GM19239 (cell line): ENCODE data around the gene GPX3.

ENCODE experiments used
- DNase-seq: peaks from one replicate; pipeline ENCODE4 v3.0.0; 2011; ENCODE audit warnings: low spot score; ENCODE audit not compliant: insufficient read length
- FAIRE-seq: peaks from 2 replicates; lab custom pipeline; 2011; peaks lifted over from hg19 to GRCh38; lab: Jason Lieb, UNC

Gene GPX3

DNA sequence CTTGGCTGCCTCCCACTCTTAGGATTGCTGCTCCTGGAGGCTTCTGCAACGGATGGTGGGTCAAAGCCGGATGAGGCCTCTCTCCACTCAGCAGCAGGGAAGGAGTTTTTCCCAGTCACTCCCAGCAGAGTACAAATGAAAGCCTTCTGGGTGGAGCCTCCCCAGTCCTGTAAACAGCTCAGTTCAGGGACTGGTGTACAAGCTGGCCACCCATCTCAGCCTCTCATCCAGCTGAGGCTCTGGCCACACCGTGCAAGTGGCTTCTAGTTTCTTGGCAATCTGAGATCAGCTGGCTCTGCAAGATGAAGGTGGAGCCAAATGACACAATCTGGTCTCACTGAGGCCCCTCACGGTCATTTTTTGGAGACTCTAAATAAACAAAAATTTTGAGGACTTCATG, 10.0 kb downstream of the GPX3 start:
- no peak for FAIRE-seq
- no peak for DNase-seq

DNA sequence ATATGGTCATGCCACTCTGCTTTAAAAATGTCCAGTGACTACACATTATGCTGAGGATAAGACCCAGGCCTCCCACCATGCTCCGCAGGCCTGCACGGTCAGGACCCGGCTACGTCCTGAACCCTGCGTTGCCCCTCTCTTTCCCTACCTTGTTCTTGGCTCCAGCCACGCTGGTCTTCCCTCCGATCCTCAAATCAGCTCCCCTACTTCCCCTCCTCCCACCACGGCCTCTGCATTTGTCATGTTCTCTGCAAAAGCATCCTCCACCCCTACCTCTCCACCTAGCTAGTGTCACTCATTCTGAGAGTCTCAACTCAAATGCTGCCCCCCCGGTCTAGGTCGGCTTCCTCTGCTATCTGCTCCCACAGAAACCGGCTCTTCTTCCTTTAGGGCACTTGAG, 11.2 kb downstream of the GPX3 start:
- DNase-seq, result no peak

DNA sequence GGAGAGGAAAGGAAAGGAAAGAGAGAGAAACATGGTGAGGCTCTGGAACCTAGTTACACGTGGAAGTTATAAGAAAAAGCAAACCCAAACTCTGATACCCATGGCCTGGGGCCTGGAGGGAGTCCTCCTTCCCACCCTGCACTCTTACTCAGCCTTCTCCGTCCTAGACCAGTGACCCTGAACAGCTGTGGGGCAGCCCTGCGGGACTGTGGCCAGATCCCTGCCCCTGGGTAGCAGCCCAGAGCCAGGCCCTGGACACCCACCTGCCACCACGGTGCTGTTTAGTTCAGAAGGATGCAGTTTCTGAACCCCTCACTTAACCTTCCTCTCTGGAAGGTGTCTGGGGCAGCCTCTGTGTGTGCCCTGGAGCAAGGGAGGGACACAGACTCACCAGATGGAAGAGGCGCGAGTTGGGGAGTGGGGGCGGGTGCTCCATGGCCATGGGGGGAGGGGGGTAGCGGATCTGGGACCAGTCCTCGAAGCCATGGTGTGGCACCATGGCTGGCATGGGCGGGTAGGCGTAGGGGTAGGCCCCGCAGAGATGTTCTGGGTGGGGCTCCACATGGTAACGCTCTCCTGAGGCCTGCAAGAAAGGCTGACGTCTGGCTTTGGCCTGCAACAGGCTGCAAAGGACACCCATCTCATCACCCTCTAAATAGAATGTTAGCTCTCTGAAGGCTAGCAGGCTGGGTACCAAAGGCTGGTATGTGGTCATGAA, 13.0 kb downstream of the GPX3 start:
- FAIRE-seq, result no peak
- DNase-seq, result no peak

More for the DNA sequence above, 11.2 kb downstream of the GPX3 start:
- no peak for FAIRE-seq

DNA sequence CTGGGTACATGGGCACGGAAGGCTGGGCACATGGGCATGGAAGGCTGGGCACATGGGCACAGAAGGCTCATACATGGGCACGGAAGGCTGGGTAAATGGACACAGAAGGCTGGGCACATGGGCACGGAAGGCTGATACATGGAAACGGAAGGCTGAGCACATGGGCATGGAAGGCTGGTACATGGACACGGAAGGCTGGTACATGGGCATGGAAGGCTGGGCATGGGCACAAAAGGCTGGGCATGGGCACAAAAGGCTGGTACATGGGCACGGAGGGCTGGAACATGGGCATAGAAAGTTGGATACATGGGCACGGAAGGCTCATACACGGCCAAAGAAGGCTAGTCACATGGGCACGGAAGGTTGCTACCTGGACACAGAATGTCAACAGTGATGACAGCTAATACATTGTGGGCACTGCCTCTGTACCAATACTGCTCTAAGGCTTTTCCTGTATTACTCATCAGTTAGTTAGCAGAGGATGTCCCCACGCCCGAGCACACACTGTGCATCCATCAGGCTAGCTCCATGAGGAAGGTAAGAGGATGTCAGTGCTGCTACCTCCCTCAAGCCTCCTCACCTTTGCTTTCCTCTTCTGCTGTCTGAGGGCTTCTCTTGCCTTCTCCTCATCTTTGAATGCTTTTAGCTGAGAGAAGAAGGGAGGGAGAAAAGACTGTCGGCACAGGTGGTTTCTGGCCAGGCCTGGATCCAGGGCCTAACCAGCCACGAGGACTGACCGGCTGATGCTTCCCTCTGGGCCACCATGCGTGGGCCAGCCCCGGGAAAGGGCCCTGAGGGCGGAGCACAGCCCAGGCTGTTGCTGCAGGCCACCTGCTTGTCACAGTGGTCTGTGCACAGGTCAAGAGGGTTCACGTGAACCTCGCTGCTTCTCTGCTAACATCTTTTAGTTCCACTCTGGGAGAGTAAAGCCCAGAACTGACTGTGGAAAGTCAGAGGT, 14.3 kb downstream of the GPX3 start:
- DNase-seq (no peak), FAIRE-seq (no peak)

DNA sequence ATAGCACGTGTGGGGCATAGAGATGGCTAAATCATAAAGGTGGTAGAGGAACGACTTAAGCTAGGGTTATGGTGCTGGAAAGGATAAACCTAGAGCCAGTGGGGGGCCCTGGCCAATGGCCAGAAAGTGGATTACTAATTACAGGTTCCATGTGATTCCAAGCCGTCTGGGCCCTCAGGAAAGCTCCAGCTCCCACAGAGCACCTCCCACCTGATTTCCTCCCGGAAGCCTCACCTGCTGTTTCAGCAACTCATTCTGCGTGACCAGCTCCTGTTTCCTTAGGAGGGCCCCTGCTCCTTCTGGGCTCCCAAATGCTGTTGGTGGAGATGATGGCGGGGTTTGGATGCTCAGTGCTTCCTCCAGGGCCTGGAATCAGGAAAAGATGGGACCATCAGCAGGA, 16.2 kb downstream of the GPX3 start:
- no peak for DNase-seq
- FAIRE-seq, result no peak

DNA sequence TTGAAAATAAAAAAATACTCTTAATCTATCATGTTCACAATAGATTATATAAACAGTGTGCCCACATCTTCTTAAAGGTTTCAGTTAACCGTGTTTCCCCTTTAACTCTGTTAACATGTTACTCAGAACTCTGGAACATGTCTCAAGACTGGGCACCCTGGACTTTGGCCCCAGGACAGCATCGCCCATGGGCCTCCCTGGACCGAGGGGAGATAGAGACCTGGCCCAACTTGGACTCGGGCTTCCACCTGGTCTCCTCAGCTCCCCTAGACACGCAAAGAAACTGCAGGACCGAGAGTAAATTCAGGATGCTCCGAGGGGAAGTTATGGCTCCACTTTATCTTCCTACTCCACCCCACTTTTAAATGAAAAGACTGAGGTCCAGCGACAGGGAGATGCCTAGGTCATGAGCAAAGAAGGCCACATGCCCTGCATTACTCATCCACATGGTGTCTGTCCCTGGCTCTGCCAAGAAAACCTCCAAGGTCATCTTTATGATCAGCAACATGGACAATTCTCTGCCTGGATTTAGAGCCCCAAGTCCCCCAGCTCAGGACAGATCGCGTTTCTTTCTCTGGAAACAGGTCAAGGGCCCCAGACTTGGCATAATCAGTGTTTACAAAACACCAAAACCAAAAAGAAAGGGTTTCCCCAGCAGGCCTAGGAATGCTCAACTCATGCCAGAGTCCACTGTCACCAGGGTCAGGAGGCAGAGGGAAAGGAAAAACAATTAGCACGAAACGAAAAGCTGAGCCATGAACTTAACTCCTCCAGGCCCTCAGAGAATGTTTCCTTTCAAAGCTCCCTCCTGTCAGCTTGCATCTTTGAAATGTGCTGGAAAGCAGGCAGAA, 17.4 kb downstream of the GPX3 start:
- DNase-seq, result no peak
- FAIRE-seq, result no peak

DNA sequence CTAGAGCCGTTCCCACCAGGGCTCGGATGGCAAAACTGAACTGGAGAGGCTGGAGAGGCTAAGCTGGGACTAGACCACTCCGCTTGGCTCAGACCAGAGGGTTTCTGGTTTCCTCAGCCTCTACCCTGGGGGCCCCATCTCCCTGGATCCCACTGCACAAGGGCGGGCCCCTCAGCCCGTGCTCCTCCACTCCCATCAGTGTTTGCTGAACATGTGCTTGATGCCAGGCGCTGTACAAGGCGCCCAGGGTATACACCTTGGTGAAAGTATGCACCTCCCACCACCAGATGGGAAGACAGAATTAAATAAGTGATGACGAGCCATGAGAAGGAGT, 18.0 kb downstream of the GPX3 start:
- FAIRE-seq, result no peak
- DNase-seq, result no peak

DNA sequence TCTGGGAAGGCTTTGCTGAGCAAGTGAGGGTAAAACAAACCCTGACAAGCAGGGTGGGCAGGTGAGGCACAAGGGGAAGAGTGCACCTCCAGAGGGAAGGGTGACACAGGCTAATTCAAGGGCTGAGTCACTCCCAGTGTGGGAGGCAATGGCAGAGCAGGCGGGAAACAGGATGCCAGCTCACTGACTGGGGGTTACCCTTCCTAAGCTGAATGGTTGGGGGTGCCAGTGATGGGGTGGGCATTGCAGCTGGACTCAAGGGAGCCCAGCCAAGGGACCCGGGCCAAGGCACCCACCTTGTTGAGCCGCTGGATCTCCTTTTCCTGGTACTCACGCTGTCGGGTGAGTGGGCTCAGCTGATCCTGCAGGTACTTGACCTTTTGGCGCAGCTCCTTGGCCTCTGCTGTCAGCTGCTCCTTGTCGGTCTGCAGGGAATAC, 18.4 kb downstream of the GPX3 start:
- FAIRE-seq, result no peak
- DNase-seq, result no peak

DNA sequence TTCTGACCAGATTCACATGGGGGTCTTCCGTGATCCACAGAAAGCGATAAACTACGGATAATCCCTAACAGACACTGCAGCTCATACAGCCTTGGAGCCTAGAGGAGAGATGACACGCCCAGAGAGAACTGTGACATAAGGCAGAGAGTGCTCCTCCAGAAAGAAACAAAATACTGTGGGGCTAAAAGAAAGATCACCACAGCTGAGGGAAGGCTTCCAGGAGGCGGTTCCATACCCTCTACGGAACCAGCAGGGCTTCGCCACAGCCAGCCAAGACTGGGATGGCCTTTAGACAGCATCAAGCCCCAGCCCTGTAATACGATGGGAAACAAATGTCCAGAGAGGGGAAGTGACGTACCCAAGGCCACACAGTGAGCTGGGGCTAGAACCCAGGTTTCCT, 19.3 kb downstream of the GPX3 start:
- no peak for FAIRE-seq
- no peak for DNase-seq

DNA sequence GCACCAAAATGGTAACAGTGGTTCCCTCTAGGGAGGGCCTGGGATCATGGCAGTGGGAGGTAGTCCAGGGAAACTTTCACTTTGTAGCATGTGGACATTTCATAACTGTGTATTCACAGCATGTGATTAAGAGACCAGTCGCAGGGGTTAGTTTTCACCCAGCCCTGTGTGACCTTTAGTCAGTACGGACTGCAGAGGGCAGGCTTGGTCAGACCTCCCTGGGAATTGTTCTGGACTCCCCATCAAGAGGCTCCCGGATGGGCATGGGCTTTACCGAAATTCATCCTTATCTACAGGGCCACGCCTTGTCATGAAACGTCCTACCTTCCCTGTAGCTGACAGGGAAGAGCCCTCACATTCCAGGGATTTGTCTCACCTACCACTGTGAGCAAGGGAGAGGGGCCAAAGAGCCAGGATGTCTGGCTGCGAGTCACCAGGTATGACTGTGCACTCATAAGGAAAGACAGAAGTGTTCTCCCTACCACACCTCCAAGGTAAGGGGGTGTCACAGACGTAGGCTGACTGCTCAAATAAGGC, 19.9 kb downstream of the GPX3 start:
- no peak for FAIRE-seq
- no peak for DNase-seq

DNA sequence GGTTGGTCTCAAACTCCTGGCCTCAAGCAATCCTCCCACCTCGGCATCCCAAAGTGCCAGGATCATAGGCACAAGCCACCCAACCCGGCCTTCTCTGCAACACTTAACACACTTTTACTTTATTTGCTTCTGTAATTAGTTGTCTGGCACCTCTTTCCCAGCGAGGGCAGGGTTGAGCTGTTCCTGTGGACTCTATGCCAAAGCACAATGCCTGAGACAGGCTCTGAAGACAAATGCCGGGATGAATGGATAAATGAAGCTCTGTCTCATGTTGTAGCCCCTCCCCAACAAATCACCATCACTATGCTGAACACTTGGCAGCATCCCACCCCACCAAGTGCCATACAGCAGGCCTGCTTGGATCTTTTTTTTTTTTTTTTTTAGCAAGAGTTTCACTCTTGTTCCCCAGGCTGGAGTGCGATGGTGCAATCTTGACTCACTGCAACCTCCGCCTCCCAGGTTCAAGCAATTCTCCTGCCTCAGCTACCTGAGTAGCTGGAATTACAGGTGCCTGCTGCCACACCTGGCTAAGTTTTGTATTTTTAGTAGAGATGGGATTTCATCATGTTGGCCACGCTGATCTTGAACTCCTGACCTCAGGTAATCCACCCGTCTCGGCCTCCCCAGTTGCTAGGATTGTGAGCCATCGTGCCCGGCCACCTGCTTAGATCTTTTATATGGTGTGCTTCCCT, 21.3 kb downstream of the GPX3 start:
- FAIRE-seq, result no peak
- DNase-seq, result no peak

DNA sequence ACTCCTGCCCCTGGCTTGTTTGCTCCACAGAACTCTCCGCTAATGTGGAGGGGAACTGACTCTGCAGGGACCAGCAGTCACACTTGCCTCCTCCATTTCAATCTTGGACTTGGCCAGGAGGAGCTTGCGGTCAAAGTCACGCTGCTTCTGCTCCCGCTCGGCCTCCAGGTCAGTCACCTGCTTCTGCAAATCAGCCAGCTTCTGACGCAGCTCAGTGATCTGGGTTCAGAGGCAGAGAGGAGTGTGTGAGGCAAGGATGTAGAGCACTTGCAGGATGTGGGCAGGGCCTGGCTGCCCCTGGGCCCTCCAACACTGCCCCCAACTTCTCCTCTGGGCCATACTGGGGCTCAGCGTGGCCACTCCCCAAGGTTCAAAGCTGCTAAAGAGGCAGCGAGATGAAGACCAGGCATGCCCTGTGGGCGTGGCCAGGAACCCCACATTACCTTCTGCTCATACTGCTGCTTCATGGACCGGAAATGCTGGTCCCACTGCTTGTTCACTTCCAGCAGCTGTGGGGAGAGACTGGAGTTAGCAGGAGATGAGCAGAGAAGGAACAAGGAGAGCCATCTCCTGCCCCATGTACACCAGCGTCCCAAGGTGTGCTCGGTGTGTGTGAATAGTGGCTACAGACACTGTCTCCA, 22.2 kb downstream of the GPX3 start:
- no peak for DNase-seq
- no peak for FAIRE-seq

DNA sequence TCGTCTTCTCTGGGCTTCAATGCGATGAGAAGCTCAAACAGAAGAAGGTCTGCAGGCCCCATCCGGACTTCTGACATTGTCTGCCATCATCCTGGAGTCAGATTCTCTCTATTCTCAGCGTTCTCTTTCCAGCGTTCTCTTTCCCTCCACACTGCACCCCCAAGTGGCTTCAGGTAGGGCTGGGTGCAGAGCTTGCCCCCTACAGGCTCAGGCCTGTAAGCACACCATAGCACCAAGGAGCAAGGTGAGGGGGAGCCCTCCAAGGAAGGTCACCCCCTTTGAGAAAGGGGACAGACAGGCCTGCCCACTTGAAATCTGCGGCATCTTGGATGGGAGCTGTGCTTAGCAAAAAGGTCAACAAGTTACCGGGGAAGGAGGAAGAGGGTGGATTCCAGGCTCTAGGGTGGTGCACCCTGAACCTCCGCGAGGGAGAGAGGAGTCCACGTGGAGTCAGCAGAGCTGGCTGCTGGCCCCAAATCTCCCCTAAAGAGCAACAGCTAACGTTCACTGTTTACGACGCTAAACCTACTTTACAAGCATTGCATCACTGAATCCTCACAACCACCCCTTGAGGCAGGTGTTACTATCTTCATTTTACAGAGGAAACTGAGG, 27.5 kb downstream of the GPX3 start:
- DNase-seq (no peak), FAIRE-seq (no peak)

DNA sequence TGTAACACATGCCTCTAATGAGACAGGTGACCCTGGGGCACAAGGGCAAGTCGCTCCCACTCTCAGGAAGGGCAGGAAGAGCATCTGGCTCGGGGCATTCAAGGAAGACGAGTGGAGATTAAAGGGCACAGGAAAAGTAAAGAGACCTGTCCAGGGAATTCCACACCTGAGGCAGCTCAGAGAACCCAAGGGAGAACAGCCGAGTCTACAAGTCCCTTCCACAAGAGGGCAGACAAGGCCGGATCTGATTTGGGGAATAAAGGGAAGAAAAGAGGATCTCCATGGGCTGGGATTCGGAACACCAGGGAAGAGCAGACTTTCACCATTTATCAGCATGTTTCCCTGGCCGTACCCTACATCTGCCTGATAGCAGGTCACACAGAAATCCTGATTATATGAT, 28.1 kb downstream of the GPX3 start:
- no peak for FAIRE-seq

DNA sequence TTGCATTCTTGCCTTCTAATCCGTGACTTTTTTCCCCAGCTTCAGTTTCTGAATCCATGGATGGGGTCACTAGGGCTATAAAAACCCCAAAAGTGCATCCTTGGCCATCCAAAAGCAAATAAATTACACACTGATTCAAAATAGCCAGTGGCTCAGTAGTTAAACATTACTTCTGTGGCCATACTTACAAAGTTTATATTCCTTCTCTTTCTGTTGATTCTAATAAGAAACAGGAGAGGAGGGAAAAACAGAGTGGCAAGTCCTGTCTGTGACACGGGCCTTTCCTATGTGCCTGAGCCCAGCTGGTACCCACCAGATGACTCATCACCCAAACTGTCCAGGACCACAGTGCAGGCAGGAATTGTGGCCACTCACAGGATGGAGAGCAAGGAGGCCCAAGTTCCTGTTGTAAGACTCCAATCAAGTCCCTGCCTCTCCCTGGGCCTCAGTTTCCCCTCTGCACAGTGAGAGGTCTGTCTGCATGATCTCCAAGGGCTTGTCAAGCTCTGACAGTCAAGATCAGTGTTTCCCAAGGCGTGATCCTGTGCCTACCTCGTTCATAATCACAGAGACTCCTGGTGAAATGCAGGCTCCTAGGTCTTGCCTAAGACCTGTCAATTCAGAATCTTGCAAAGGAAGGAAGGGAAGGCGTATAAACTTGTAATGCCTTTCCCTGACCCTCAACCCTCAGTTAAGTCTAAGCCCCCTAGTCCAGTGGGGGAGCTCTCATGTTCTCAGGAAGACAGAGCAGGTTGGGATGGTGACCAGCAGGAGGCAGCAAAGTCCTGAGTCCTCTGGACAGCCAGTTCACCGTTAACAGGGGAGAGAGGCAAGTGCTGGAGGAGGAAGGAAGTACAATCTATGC, 30.9 kb downstream of the GPX3 start:
- FAIRE-seq (peak; percentile 92), DNase-seq (peak; percentile 76)

More for the DNA sequence above, 28.1 kb downstream of the GPX3 start:
- DNase-seq, result no peak

DNA sequence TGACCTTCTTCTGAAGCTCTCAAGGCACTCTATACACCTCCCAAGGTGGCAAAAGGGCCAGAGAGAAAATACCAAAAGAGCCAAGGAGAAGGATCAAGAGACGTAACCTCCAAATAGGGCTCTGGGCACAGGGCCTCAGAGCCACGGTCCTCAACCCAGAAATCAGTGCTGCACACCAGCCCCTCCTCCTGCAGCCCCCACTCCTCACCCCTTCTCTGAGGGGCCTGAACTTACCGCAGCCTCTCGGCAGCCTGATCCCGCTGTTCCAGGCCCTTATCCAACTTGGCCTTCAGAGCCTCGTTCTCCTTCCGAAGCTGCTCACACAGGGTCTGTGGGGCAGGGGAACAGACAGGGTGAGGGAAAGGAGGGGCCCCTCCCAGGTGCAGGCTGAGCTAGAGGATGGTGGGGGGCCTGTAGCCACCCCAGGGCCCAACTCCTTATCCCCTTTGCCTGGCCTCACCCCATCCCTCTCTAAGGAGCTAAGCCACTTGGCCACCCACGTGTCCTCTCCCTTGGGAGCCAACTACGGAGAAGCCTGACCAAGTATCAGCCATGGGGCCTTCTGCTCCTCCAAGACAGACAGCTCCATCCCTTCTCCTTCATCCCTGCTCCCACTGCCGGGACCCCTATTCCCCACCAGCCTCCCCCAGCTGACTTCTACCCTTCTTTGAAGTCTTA, 31.7 kb downstream of the GPX3 start:
- DNase-seq, result no peak
- FAIRE-seq, result no peak

DNA sequence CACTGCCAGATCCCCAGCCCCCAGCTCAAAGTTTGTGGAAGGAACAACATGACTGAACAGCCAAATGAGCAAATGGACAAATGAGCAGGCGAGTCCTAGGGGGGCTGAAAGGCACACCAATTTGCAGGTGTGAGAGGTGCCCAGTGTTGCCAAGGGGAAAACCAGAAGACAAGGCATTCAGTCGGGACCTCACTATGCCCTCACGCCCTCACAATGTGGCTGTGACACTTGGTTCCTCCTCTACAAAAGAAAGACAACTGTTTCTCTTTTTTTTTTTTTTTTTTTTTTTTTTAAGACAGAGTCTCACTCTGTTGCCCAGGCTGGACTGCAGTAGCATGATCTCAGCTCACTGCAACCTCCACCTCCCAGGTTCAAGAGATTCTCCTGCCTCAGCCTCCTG, 32.4 kb downstream of the GPX3 start:
- FAIRE-seq (no peak), DNase-seq (no peak)
